Upper lobe of right lung (tissue), 1 donor: ENCODE measurements around the gene MXD1. TPM values are rescaled to one million over a fixed set of nuclear protein-coding genes. Genes with fewer than 3 reads are reported as not detected.
A peak's percentile ranks its signal among the peaks of the same experiment; 100 is the strongest.
"Not testable (repeated sequence)": the region's sequence is repeated elsewhere in the genome, so short reads cannot be mapped to it uniquely, and the experiment has no call there.

Source experiments
- ATAC-seq: fragments of 200-7000 bp; cut with Tn5 transposase; one replicate; pipeline ENCODE4 v1.9.1; 2020; ENCODE audit warnings: mild to moderate bottlenecking, moderate library complexity
- DNase-seq: peaks from one replicate; pipeline ENCODE4 v3.0.0-alpha.2; 2020
- H3K27ac ChIP-seq: fragments of 200-600 bp; one replicate; pipeline ENCODE4 v1.8.0; 2022
- H3K27me3 ChIP-seq: fragments of 200-600 bp; one replicate; pipeline ENCODE4 v1.8.0; 2022; ENCODE audit warnings: mild to moderate bottlenecking
- H3K36me3 ChIP-seq: fragments of 200-600 bp; one replicate; pipeline ENCODE4 v1.8.0; 2022
- H3K4me1 ChIP-seq: fragments of 200-600 bp; one replicate; pipeline ENCODE4 v1.8.0; 2022
- H3K4me3 ChIP-seq: fragments of 200-600 bp; one replicate; pipeline ENCODE4 v1.8.0; 2022; ENCODE audit warnings: mild to moderate bottlenecking
- H3K9me3 ChIP-seq: fragments of 200-600 bp; one replicate; pipeline ENCODE4 v1.8.0; 2022
- CTCF ChIP-seq: fragments of 200-600 bp; IDR thresholded peaks from one replicate; pipeline ENCODE4 v1.8.0; 2022; ENCODE audit warnings: antibody characterized with exemption
- intact Hi-C: fragments of 100-400 bp; cut with DNase I; formaldehyde crosslinking; loops from one replicate; pipeline ENCODE4 v1.11.0; 2022
- total RNA-seq: library from RNA; stranded (reverse); fragmentation: NEBNext Ultra II Directional; extraction: Animal tissue kit (Norgen Biotek cat#: 25700); gene quantifications from one replicate; pipeline ENCODE4 v1.2.1, GENCODE V29; 2021
- donor health status: DM: no; HTN: yes; CAD: no; lungs with severe emphysema.

The MXD1 gene
- total RNA-seq, 1 donor from 2014 or later, result 21.3 TPM

GRCh38 chr2:69946351-69947324 lies 31.7 kb downstream of the MXD1 start:
- H3K4me1 ChIP-seq, result peaks cover 8% of the 10 kb centered on the region
- peak overlapping the region; percentile 60 for H3K27ac ChIP-seq
- no peak for TF ChIP-seq CTCF
- H3K9me3 ChIP-seq, result no peaks in the 10 kb centered on the region
- intact Hi-C loops, result no loop called here
- peaks cover 8% of the 10 kb centered on the region for H3K36me3 ChIP-seq
- no peak for DNase-seq
- peak; percentile 68 for ATAC-seq
- no peak overlapping the region for H3K4me3 ChIP-seq
- peaks cover 6% of the 10 kb centered on the region for H3K27me3 ChIP-seq

- intact Hi-C loops, result no loop called here
- peaks cover under 1% of the 10 kb centered on the region for H3K36me3 ChIP-seq
- ATAC-seq, result no peak
- H3K4me3 ChIP-seq, result no peak overlapping the region
- H3K27me3 ChIP-seq, result peaks cover 6% of the 10 kb centered on the region
- no peak for DNase-seq
- H3K4me1 ChIP-seq, result peaks cover 8% of the 10 kb centered on the region
- H3K27ac ChIP-seq, result peak overlapping the region; percentile 60
- no peak for TF ChIP-seq CTCF
- H3K9me3 ChIP-seq, result no peaks in the 10 kb centered on the region
These were observed 32.5 kb downstream of the MXD1 start for GRCh38 chr2:69947325-69947931.

- H3K27ac ChIP-seq, result no peak overlapping the region
- H3K4me1 ChIP-seq, result peaks cover 8% of the 10 kb centered on the region
- H3K4me3 ChIP-seq, result no peak overlapping the region
- TF ChIP-seq CTCF, result no peak
- intact Hi-C loops, result no loop called here
- peaks cover 6% of the 10 kb centered on the region for H3K27me3 ChIP-seq
- no peak for DNase-seq
- no peaks in the 10 kb centered on the region for H3K9me3 ChIP-seq
- H3K36me3 ChIP-seq, result no peaks in the 10 kb centered on the region
- no peak for ATAC-seq
These were observed 33.4 kb downstream of the MXD1 start for GRCh38 chr2:69948032-69948962.

GRCh38 chr2:69948963-69949645 lies 34.2 kb downstream of the MXD1 start:
- H3K9me3 ChIP-seq, result no peaks in the 10 kb centered on the region
- H3K4me3 ChIP-seq, result no peak overlapping the region
- H3K36me3 ChIP-seq, result no peaks in the 10 kb centered on the region
- intact Hi-C loops, result no loop called here
- no peak for TF ChIP-seq CTCF
- H3K4me1 ChIP-seq, result peaks cover 8% of the 10 kb centered on the region
- H3K27ac ChIP-seq, result no peak overlapping the region
- peaks cover 6% of the 10 kb centered on the region for H3K27me3 ChIP-seq
- DNase-seq, result no peak
- no peak for ATAC-seq

GRCh38 chr2:69950241-69950640 lies 35.3 kb downstream of the MXD1 start:
- no peak for ATAC-seq
- Histone ChIP-seq H3K4me1 (peaks cover 8% of the 10 kb centered on the region), H3K36me3 (no peaks in the 10 kb centered on the region), H3K4me3 (no peak overlapping the region), H3K9me3 (no peaks in the 10 kb centered on the region), H3K27me3 (peaks cover 6% of the 10 kb centered on the region), H3K27ac (no peak overlapping the region)
- intact Hi-C loops, result no loop called here
- DNase-seq, result no peak
- no peak for TF ChIP-seq CTCF

- H3K27ac ChIP-seq, H3K4me1 ChIP-seq, DNase-seq, ATAC-seq, H3K9me3 ChIP-seq, H3K4me3 ChIP-seq, H3K36me3 ChIP-seq, intact Hi-C loops, H3K27me3 ChIP-seq: not testable (repeated sequence)
These were observed 35.8 kb downstream of the MXD1 start for GRCh38 chr2:69950671-69951070.
